Stimulated activated naive B cell treated with anti-CD40 and anti-IgM and Interleukin-4, amounts not matched to agents 10 μg/mL and 1 μg/mL and 100 μg/mL, for 72 hours (primary cell): ENCODE results near the gene C12orf76.
"Not testable (repeated sequence)": the region's sequence is repeated elsewhere in the genome, so short reads cannot be mapped to it uniquely, and the experiment has no call there.

Experiments used
- ATAC-seq, 2 donors: fragments of 150-1000 bp; cut with Tn5 transposase; replicated peaks; 2 replicates each; pipeline ENCODE4 v1.10.0; 2021; ENCODE audit warnings: moderate library complexity in 1 of 2
- DNase-seq: peaks from one replicate; pipeline ENCODE4 v3.0.0; 2021
- H3K27ac Mint-ChIP-seq: one replicate; pipeline ENCODE4 v1.8.0; 2022; ENCODE audit warnings: mild to moderate bottlenecking, mixed read lengths
- H3K27me3 Mint-ChIP-seq, 2 donors: one replicate each; pipeline ENCODE4 v1.8.0; 2022; ENCODE audit warnings: mixed read lengths in 2 of 2
- H3K36me3 Mint-ChIP-seq, 2 donors: one replicate each; pipeline ENCODE4 v1.8.0; 2022; ENCODE audit warnings: mixed read lengths in 2 of 2, mild to moderate bottlenecking in 1 of 2
- H3K4me1 Mint-ChIP-seq, 2 donors: one replicate each; pipeline ENCODE4 v1.8.0; 2022; ENCODE audit warnings: mixed read lengths in 2 of 2, mild to moderate bottlenecking in 1 of 2
- H3K4me3 Mint-ChIP-seq, 2 donors: one replicate each; pipeline ENCODE4 v1.8.0; 2022; ENCODE audit warnings: mild to moderate bottlenecking in 2 of 2, mixed read lengths in 2 of 2, moderate library complexity in 1 of 2
- H3K9me3 Mint-ChIP-seq, 2 donors: one replicate each; pipeline ENCODE4 v1.8.0; 2022; ENCODE audit warnings: mixed read lengths in 2 of 2, mild to moderate bottlenecking in 1 of 2

Gene C12orf76

GRCh38 chr12:110048242-110049027, at the start of gene C12orf76:
Gene C12orf76, minus strand, starts transcription at chr12:110048522. Its CDS starts 27 bp downstream, at chr12:110048495.
- peak; percentile 90 for DNase-seq
- ATAC-seq: peak; percentile 97 to 98
- peaks cover 0 to 3% of the 10 kb centered on the region in 2 donors for H3K9me3 Mint-ChIP-seq
- H3K27ac Mint-ChIP-seq: peak within 1 kb of the TSS; percentile 99
- H3K27me3 Mint-ChIP-seq: no peaks in the 10 kb centered on the region
- peaks cover 3 to 6% of the 10 kb centered on the region in 2 donors for H3K36me3 Mint-ChIP-seq
- peaks cover 27 to 47% of the 10 kb centered on the region in 2 donors for H3K4me1 Mint-ChIP-seq
- H3K4me3 Mint-ChIP-seq: peak within 1 kb of the TSS; percentile 88 to 97

- no peak overlapping the region for H3K4me3 Mint-ChIP-seq
- H3K9me3 Mint-ChIP-seq: no peaks in the 10 kb centered on the region
- ATAC-seq (no peak), DNase-seq (no peak)
- H3K27ac Mint-ChIP-seq: no peak overlapping the region
- H3K36me3 Mint-ChIP-seq: no peaks in the 10 kb centered on the region
- H3K4me1 Mint-ChIP-seq: peaks cover 0 to 16% of the 10 kb centered on the region in 2 donors
- peaks cover 7 to 8% of the 10 kb centered on the region in 2 donors for H3K27me3 Mint-ChIP-seq
Measured at GRCh38 chr12:110093631-110094311, 45.4 kb upstream of the C12orf76 start.

- no peaks in the 10 kb centered on the region for H3K36me3 Mint-ChIP-seq
- H3K4me1 Mint-ChIP-seq: peaks cover 2 to 22% of the 10 kb centered on the region in 2 donors
- peaks cover 8 to 11% of the 10 kb centered on the region in 2 donors for H3K27me3 Mint-ChIP-seq
- no peak for DNase-seq
- no peaks in the 10 kb centered on the region for H3K9me3 Mint-ChIP-seq
- no peak for ATAC-seq
- no peak overlapping the region for H3K4me3 Mint-ChIP-seq
- H3K27ac Mint-ChIP-seq: no peak overlapping the region
Measured at GRCh38 chr12:110091136-110091711, 42.9 kb upstream of the C12orf76 start.

GRCh38 chr12:110090266-110091135, 42.2 kb upstream of the C12orf76 start:
- Mint-ChIP-seq H3K4me3 (no peak overlapping the region), H3K27me3 (peaks cover 8 to 17% of the 10 kb centered on the region in 2 donors), H3K9me3 (no peaks in the 10 kb centered on the region), H3K4me1 (peaks cover 2 to 22% of the 10 kb centered on the region in 2 donors), H3K36me3 (no peaks in the 10 kb centered on the region), H3K27ac (no peak overlapping the region)
- DNase-seq: no peak
- no peak for ATAC-seq

GRCh38 chr12:110088936-110089335, 40.6 kb upstream of the C12orf76 start:
- H3K36me3 Mint-ChIP-seq: no peaks in the 10 kb centered on the region
- no peak overlapping the region for H3K27ac Mint-ChIP-seq
- H3K9me3 Mint-ChIP-seq: no peaks in the 10 kb centered on the region
- no peak for DNase-seq
- peaks cover 2 to 22% of the 10 kb centered on the region in 2 donors for H3K4me1 Mint-ChIP-seq
- no peak for ATAC-seq
- H3K27me3 Mint-ChIP-seq: peaks cover 8 to 18% of the 10 kb centered on the region in 2 donors
- no peak overlapping the region for H3K4me3 Mint-ChIP-seq

- H3K27ac Mint-ChIP-seq, H3K36me3 Mint-ChIP-seq, H3K4me3 Mint-ChIP-seq, DNase-seq, H3K9me3 Mint-ChIP-seq, ATAC-seq: not testable (repeated sequence)
- peaks cover 2 to 22% of the 10 kb centered on the region in 2 donors for H3K4me1 Mint-ChIP-seq
- peaks cover 6 to 18% of the 10 kb centered on the region in 2 donors for H3K27me3 Mint-ChIP-seq
Measured at GRCh38 chr12:110088216-110088615, 39.9 kb upstream of the C12orf76 start.

- no peak for DNase-seq
- peaks cover 0 to 11% of the 10 kb centered on the region in 2 donors for H3K27me3 Mint-ChIP-seq
- no peak overlapping the region for H3K4me3 Mint-ChIP-seq
- no peak for ATAC-seq
- peaks cover 15 to 52% of the 10 kb centered on the region in 2 donors for H3K4me1 Mint-ChIP-seq
- H3K9me3 Mint-ChIP-seq: peaks cover 4 to 5% of the 10 kb centered on the region in 2 donors
- H3K36me3 Mint-ChIP-seq: peaks cover 7% of the 10 kb centered on the region in 2 donors
- H3K27ac Mint-ChIP-seq: peak overlapping the region; percentile 4
Measured at GRCh38 chr12:110084314-110085015, 36.1 kb upstream of the C12orf76 start.

GRCh38 chr12:110080410-110080809, 32.1 kb upstream of the C12orf76 start:
- H3K27me3 Mint-ChIP-seq: no peaks in the 10 kb centered on the region
- peak overlapping the region; percentile 74 for H3K27ac Mint-ChIP-seq
- H3K4me3 Mint-ChIP-seq: peak overlapping the region; percentile 10 to 15
- peaks cover 4 to 8% of the 10 kb centered on the region in 2 donors for H3K9me3 Mint-ChIP-seq
- H3K36me3 Mint-ChIP-seq: peaks cover 7 to 11% of the 10 kb centered on the region in 2 donors
- DNase-seq (no peak), ATAC-seq (no peak)
- peaks cover 18 to 54% of the 10 kb centered on the region in 2 donors for H3K4me1 Mint-ChIP-seq

- H3K27me3 Mint-ChIP-seq: no peaks in the 10 kb centered on the region
- H3K4me3 Mint-ChIP-seq: peak overlapping the region; percentile 73
- H3K4me1 Mint-ChIP-seq: peaks cover 18 to 54% of the 10 kb centered on the region in 2 donors
- peaks cover 4 to 8% of the 10 kb centered on the region in 2 donors for H3K9me3 Mint-ChIP-seq
- DNase-seq (peak; percentile 75), ATAC-seq (peak; percentile 94 to 95)
- peaks cover 7 to 11% of the 10 kb centered on the region in 2 donors for H3K36me3 Mint-ChIP-seq
- H3K27ac Mint-ChIP-seq: peak overlapping the region; percentile 93
Measured at GRCh38 chr12:110079477-110080400, 31.4 kb upstream of the C12orf76 start.

GRCh38 chr12:110077800-110078199, 29.5 kb upstream of the C12orf76 start:
- Mint-ChIP-seq H3K27ac (peak overlapping the region; percentile 44), H3K9me3 (peaks cover 4 to 8% of the 10 kb centered on the region in 2 donors), H3K4me1 (peaks cover 26 to 68% of the 10 kb centered on the region in 2 donors), H3K27me3 (no peaks in the 10 kb centered on the region), H3K4me3 (no peak overlapping the region), H3K36me3 (peaks cover 7 to 11% of the 10 kb centered on the region in 2 donors)
- ATAC-seq (no peak), DNase-seq (no peak)

GRCh38 chr12:110075880-110076279, 27.6 kb upstream of the C12orf76 start:
- Mint-ChIP-seq H3K4me3 (no peak overlapping the region), H3K9me3 (peaks cover 4 to 8% of the 10 kb centered on the region in 2 donors), H3K4me1 (peaks cover 22 to 66% of the 10 kb centered on the region in 2 donors), H3K27me3 (no peaks in the 10 kb centered on the region), H3K36me3 (peaks cover 7 to 11% of the 10 kb centered on the region in 2 donors), H3K27ac (no peak overlapping the region)
- ATAC-seq (no peak), DNase-seq (no peak)

GRCh38 chr12:110074089-110074488, 25.8 kb upstream of the C12orf76 start:
- H3K4me3 Mint-ChIP-seq: no peak overlapping the region
- peaks cover 10 to 48% of the 10 kb centered on the region in 2 donors for H3K4me1 Mint-ChIP-seq
- H3K27me3 Mint-ChIP-seq: no peaks in the 10 kb centered on the region
- no peak for ATAC-seq
- peaks cover 0 to under 1% of the 10 kb centered on the region in 2 donors for H3K9me3 Mint-ChIP-seq
- peaks cover 0 to under 1% of the 10 kb centered on the region in 2 donors for H3K36me3 Mint-ChIP-seq
- no peak for DNase-seq
- H3K27ac Mint-ChIP-seq: peak overlapping the region; percentile 22
